Fibroblast of peridontal ligament (primary cell): ENCODE measurements around the gene THRA.
A peak's percentile ranks its signal among the peaks of the same experiment; 100 is the strongest.

ENCODE experiments used
- DNase-seq: peaks from one replicate; pipeline ENCODE4 v3.0.0-alpha.2; 2010; ENCODE audit errors: extremely low read depth

Gene THRA

DNA sequence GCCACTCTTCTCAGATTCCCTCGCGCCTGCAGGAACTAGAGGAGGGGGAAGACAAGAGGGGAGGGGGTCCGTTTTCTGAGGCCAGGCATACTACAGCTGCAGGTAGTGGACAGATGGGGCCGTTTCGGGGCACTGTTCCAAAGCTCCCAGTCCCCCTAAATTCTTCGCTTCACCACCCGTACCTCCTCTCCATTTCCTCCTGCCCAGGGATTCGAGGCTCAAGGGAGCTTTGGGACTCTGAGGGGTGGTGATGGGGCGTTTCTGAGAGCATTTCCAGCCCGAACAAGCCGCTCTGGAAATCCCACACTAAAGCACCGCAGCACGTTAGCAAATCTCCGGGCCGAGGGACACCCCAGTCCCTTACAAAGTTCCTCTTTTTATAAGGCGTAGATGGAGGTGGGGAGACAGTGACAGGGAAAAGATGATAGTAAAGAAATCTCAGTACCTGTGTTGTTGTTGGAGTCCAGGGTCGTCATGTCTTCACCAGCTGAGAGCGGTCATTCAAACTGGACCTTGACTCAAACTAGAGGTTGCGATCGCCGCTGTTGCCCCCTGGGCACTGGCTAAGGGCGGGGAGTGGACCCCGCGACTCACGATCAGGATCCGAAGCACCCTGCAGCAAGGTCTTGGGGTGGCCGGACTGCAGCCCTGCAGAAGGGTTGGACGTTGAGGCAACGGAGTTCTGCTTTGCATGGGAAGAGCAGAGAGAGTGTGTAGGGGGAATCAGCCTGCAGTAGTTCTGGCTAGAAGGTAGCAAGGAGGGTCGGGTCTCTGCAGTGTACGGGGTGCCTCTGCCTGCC lies 37.1 kb downstream of the THRA start:
- no peak for DNase-seq

DNA sequence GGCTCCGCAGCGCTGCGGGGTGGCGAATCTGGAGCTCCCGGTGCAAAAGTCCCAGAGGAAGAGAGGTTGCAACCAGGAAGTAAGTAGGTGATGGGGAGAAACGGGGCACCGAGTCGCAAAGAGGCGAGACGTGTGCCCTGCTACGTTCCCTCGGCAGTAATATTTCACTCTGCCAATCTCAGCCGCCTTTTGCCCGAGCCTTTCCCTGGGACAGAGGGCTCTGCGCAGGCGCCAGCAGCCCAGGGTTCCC lies 37.6 kb downstream of the THRA start, which contains the start of gene NR1D1:
Gene NR1D1 (minus strand): TSS at position 171 of the 250 bp plus-strand sequence. CDS start 495 bp downstream, outside the sequence.
- DNase-seq, result no peak

DNA sequence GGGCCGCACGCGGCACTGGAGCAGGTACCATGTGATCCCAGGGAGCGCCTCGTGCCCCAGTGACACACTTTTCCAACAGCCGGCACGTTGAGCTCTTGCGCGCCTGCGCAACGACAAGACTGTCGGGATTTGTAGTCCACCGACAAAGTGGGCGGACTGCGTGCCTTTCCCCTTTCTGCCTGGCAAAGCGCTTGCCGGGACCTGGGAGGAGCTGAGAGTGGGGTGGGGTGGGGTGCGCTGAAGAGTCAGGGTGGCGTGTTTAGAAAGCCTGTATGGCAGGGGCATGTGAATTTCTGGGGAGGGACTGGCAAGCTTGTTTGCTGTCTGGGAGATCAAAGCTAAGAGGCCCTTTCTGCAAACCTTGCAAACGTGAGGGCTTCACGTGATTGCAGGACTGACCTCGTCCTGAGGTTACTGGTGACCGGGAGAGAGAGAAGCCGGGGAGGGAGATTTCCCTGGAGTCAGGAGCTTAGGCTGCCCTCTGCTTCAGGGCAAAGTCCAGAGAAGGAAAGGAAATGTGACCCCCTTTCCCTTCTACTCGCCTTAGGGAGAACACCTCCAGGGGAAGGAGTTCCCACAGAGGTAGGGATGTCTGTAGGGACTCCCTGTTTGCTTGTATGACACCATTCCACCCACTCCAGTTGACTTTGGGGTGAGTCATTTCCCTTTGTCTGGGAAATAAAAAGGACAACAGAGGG lies 38.1 kb downstream of the THRA start:
- DNase-seq, result peak; percentile 98

DNA sequence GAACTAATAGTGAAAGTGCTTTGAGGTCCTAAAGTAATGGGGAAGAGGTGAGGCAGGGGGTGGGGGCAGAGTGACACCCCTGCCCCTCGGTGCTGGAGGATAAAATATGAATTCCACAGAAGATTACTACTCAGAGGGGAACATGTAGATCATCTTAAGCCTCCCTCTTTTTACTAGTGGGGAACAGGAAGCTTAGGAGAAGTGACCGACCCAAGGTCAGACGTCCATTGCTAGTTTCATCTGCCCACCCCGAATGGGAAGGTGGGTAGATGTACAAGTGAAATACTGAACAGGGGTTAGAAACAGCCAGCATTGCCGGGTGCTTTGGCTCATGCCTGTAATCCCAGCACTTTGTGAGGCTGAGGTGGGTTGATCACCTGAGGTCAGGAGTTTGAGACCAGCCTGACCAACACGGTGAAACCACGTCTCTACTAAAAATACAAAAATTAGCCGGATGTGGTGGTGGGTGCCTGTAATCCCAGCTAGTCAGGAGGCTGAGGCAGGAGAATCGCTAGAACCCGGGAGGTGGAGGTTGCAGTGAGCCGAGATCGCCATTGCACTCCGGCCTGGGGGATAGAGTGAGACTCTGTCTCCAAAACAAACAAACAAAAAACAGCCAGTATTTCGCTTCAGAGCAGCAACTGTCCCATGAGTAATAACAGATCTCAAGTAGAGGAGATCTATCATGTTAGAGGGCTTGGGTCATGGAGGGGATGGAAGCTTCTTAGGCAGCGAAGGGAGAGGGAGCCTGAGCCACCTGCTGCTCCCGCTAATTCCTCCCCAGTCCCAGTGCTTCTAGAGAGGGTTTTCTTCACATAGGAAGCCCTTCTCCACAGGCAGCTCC lies 38.8 kb downstream of the THRA start:
- DNase-seq, result no peak

DNA sequence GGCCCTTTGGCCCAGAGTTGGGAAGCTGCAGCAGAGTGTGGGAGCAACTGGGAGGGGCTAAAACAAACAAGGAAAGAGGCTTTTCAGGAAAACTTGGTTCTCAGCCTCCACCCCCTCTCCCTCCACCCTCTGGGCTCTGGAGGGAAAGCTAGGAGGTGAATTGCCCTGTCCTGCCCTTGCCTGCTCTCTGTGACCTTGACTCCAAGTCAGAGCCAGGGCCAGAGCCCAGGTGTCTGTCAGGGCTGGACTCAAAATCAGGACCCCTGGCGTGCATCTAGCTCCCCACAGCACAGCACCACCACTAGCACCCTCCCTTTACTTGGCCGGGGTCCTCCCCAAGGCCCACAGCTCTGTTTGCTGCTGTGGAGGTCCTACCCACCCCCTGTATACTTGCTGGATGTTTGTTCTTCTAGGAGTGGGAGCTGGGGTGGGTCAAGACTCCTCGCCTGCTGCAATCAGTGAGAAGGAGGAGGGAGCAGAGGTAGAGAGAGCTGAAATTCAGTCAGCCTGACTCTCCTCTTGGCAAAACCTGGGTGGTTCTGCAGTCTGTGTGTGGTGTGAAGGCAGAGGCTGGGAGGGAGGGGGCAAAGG lies 40.4 kb downstream of the THRA start:
- no peak for DNase-seq

DNA sequence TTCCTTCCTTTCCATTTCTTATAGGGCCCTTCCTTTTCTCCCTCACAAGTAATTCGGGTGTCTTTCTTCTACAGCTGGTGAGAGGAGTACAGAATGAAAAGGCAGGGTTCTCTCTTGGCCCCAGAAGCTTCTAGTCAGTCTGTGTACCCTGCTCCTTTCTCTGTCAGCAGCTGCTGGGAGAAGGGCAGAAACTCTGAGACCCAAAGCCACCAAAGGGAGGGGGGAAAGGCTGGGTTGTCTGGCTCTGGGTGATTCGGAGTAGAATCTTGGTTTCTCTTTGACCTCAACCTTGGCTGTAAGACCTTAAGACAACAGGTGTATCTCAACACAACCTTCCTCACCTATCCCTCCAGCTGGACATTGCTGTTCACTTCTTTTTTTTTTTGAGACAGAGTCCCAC lies 40.9 kb downstream of the THRA start:
- no peak for DNase-seq

DNA sequence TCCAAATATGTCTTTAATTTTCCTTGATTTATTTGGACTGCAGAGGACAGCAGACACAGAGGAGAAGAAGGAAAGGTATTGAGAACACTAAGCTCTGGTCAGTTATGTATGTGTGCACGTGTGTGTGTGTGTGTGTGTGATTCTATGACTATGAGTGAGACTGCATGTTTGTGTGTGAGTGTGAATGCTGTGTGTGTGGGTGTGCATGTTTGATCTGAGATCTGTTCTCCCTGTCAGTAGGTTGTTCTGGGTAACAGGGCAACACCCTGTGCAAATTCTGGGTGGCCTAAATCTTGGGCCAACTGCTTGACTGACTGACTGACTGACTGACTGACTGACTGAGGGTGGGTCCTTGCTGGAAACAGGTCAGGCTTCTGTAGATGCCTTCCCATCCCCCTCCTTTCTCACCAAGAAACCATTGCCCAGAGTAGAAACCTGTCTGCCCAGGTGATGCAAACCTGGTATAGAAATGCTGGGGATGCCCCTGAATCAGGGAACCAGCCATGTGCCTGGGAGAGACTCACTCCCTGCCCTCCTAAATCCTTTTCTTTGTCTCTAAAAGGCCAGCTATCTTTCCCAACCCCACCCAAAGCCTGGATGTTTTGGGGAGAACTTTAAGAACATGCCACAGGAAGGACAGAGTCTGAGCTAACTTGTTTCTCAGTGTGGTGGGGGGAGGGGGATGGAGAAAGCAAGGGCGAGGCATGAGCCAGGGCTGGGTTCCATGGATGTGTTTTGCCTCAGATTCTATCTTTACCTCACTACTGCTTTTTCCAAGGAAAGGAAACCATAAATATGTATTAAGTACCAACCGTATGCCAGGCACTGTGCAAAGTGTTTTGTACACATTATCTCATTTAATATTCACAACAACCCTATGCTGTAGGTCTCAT lies 42.1 kb downstream of the THRA start:
- DNase-seq, result no peak

DNA sequence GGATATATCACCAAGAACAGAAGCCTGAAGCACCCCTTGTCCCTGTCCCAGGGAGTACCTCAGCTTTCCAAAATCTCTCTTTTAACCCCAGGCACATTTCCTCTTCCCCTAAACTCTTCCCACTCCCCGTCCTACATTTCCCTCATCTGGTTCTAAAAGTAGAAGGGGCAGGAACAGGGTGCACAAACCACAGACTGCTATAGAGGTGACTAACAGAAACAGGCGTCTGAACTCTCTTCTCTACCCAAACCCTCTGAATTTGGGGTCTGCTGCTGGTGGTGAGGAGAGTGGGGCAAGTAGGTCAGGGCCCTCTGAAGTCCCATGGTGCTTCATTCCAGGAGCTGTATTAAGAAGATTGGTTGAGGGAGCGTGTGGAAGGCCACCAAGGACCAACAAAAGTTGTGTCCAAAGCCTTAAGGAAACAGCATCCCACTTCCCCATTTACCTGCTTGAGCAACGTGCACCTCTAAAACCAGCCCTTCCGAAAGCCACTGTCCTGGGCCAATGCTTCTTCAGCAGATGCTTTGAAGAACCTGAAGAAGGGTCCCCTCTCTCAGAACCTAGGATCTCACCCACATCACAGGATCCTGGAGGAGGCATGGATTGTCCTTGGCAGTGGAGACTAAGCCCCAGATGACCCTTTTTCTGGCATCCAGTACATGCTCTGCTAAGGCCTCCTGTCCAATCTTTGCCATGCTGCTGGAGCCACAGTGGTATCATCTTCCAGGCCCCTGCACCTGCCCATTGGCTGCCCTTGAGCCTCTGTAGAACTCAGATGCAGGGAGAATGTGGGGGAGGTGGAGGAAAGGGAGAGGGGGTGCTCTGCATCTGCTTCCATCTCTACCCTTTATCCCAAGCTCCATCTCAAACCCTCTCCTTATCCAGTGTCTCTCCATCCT lies 43.3 kb downstream of the THRA start:
- DNase-seq, result no peak

DNA sequence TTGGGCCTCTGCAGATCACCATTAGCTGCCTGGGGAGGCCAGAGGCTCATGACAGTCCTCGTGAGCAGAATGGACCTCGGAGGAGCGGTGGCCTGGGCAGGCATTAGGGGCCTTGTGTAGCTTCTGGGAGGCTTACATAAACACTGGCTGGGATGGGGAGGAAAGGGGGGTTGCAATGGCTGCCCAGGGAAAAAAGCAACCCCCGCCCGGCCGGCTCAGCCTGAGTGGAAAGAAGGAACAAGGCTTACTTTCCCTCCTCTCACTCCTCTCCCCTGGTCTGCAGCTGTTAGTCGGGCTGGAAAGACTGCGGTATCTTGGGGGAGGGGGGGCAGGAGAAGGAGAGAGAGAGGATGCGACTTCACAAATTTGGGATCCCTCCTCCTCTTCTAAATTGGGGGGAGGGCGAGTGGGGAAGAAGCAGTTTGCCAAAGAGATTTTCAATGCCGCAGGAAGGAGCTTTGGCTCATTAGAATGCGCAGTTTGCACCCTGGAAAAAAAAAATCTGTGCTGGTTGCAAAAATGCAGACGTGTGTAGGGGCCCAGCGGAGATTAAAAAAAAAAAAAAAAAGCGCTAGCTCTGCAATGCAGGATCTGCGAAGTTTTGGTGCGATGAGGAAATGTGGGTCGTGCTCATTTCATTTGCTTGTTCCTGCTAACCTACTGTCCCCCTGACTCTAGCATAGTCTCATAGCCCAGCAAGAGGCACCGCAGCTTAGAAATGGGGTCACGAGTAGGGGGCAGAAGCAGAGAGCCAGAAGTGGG lies 44.2 kb downstream of the THRA start:
- DNase-seq, result no peak

DNA sequence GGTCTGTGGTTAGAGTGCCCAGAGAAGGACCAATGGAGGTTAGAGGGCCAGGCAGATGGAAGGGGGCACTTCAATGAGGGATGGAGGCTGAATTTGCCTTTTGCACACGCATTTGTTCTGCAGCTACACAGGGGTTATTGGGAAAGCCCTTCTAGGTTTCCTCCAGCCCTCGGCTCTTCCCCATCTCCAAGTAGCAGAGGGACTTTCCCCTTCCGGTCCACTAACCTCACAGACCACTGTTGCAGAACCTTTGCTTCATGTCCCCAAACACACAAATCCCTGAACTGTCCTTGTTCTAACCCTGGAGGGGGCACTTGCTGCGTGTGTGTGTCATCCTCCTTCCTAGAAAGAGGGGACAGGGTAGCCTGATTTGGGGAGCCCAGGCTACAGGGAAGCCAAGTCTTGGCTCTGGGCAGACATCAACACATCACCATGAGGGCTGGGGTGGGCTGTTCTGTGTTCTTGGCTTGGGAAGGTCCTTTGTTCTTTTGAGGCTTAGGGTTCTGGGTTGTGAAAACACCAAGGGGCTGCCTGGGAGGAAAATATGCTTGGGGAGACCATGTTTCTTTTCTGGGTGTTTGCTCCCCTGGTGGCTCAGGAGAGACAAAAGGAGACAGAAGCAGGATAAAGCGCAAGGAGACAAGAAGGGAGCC lies 44.9 kb downstream of the THRA start:
- no peak for DNase-seq

DNA sequence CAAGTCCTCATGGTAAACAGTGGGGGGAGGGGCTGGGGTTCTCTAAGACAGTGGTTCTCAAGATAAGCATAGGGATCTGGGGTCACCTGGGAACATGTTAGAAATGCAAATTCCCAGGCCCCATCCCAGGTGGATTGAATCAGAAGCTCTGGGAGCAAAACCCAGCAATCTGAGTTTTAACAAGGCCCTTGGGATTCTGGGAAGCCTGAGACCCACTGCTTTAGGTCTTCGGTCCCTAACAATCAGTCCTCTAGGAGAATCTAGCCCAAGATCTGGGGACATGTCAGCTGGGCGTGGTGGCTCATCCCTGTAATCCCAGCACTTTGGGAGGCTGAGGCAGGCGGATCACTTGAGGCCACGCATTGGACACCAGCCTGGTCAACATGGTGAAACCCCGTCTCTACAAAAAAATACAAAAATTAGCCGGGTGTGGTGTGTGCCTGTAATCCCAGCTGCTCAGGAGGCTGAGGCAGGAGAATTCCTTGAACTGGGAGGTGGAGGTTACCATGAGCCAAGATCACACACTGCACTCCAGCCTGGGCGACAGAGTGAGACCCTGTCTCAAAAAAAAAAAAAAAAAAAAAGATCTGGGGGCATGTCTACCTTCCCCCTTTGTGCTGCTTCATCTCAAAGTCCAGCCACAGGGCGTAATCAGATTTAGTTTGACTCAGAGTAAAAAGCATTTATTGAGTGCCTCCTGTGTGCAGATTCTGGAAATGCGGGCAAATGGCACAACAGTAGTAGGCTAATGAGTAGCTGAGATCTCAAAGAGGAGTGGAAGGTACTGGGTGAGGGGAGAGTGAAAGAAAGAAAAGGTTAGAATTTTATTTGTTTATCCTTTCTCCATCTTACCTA lies 46.4 kb downstream of the THRA start:
- DNase-seq, result no peak

DNA sequence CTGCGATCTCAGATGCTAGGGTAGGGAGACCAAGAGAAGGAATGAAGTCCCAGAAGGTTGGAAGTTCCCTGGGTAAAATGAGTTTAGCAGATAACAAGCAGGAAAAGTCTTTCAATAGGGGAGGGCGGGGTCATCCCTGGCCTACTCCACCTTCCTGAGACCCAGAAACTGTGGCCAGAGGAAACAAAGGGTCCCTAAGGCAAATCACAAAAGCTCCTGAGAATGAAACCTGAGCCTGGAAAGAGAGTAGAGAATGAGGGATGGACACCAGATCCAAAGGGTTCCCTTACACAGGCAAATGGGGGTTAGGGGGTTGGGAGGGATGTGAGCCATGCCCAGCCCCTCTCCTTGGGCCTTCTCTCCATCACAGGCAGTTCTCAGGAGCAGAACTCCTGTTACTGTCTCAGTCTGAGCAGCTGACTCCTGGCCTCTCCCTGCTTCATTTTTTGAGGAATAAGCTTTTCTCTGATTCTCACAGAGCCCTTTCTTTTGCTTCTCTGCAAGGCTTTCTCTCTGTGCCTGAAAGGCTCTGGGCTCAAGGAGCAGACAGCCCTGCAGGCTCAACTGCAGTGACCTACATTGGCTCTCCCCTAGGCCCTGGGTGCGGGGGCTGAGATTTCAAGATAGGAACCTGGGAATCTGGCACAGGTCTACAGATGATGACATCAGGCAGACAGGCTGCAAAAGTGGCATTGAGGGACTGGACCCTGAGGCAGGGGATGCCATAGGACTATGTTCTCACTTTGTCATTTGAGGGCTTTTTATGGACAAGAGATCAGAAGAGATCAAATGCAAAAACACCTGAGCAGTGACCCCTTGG lies 47.5 kb downstream of the THRA start:
- no peak for DNase-seq

DNA sequence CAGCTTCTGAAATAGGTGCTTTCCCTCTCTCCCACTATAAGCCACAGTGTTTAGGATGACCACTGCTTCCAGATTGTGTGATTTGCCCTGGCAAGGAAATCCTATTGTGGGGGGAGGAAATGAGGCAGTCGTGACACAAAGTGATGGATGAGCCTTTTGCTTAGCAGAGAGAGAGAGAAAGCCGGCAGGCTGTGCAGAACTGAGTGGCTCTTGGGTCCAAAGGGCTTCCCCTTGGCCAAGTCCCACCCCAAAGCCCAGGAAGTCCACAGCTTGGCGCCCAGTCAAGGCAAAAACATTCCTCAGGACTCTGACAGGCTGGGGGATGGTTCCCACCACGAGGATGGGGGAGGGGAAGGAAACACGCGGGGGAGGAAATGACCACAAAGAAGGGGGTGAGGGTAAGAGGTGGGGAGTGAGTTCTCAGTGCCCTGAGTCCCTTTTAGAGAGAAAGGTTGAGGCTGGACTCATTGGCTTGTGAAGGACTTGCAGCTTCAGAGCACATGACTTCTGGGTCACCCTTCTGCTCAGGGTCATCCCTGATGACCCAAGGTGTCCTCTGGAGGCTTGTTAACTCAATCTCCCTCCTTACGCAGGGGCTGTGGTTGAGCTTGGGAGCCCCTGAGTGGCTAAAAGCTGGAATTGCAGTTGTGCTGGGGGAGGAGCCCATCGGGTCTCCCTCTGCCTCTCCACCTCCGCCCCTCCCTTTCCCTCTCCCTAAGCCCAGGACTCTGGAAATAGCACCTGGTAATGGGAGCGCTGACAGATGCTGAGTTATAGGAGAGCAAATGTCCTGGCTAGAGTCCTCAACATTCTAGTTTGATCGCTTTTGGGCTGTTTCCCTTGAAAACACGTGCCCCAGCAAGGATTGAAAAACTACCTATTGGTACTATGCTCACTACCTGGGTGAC lies 48.7 kb downstream of the THRA start:
- DNase-seq, result peak; percentile 89

DNA sequence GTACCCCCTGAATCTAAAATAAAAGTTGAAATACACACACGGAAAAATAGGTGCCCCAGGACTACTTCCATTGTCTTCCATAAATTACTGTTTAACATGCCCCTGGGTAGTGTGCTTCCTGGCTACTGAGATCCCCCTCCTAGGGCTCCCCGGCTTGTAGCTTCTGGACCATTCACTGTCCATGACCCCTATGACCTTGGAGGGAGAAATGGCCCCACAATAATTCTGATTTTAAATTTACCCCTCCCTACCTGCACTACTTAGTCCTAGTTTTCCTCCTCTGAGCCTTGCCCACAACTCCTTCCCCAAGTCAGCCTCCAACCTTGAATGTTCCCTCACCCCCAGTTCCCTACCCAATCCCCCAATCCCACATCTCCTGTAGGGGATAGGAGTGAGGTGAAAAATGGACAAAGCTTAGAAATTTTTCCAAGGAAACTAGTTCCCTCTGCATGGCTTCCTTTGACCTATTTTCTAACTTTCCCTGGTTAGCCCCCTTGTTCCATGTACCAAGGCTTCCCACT lies 49.5 kb downstream of the THRA start:
- no peak for DNase-seq

DNA sequence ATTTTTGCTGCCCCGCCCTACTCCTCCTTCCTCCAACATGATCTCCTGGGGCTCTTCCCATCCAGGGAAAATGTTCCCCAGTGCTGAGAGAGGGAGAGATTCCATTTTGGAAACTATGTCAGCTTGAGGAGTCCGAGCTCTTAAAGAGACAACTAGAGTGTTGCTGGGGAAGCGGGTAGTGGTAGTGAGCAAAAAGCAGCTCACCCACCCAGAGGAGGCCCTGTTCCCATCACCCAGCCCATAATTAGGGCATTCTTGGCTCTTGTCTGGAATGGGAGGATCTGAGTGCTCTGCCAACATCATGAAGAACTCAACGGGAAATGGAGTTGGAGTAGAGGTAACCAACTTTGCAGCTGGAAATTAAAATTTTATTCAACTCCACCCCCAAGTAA lies 49.9 kb downstream of the THRA start:
- no peak for DNase-seq
